Measurements from ENCODE around the gene ZNF618. TPM values are rescaled to one million over a fixed set of nuclear protein-coding genes. Genes with fewer than 3 reads are reported as not detected.

The ZNF618 gene
- polyA plus RNA-seq, 1 of the 3 experiments (the other 2 are of a cell fraction), result 6.2 TPM

DNA sequence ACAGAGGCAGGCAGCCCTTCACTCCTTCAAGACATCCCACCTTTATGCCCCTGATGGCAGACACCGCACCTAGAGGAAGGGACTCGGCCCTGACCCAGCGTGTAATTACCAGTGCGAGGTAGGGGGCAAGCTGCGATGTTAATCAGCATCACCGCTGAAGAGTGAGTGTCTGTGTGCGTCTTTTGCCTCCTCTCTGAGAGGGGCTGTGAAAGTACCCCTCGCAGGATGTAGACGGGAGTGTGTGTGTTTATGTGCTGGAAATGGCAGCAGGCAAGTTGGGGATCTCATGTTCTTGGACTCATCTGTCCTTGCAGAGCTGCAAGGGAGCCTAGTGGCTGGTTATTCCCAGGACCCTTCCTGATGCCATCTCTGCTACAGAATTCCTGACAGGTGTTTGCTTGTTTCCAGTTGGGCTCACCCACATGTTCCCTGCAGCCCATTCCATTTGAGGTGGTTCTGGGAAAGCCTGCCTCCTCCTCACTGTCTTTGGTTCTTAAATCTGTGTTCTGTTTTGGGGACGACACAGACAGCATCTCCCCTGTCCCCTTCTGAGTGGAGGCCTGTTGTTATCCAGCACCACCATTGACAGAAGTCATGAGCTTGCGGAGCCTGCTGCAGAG is 70.5 kb downstream of the ZNF618 start:
- 97% methylated on average over 10 of the region's 11 CpGs for WGBS (ENCODE audit: low lambda C conversion rate)
- CTCF ChIA-PET, result interaction anchor here (1.0 to 1.6 kb wide), 2 partner anchors 17 to 20 kb away, joined by 3 to 4 read pairs; no protein-coding TSS in a partner anchor
- H3K4me1 ChIP-seq (ENCODE audit: control insufficient read depth in 1 of 2, insufficient read depth in 2 of 2, low read depth in 1 of 2, low read length in 1 of 2), result peaks cover 0 to 23% of the 10 kb centered on the region in 2 experiments; a peak in 1 of 4 replicates
- peaks cover 5% of the 10 kb centered on the region in 2 experiments for H3K36me3 ChIP-seq (replicated peaks in 1 of 2; ENCODE audit: control insufficient read depth in 1 of 2, insufficient read depth in 2 of 2, low read length in 1 of 2)
- POLR2A ChIA-PET, result no interaction called here
- no peak overlapping the region for H2AFZ ChIP-seq (ENCODE audit: low read depth)
- H3K4me2 ChIP-seq, result no peak overlapping the region
- peaks cover 5% of the 10 kb centered on the region; the same call in 1 of the 2 replicates for H4K20me1 ChIP-seq (ENCODE audit: insufficient read depth)
- H3K9me2 ChIP-seq, result no peaks in the 10 kb centered on the region
- H3K9me3 ChIP-seq, result no peaks in the 10 kb centered on the region
- H3K27me3 ChIP-seq (ENCODE audit: insufficient read depth), result no peaks in the 10 kb centered on the region
- H3K79me2 ChIP-seq (ENCODE audit: insufficient read depth), result peaks cover 63% of the 10 kb centered on the region
- no peak for DNase-seq
- no peak overlapping the region for H3K27ac ChIP-seq (ENCODE audit: low read depth in 2 of 2, low read length in 1 of 2)
- no peaks in the 10 kb centered on the region for H3F3A ChIP-seq (replicated peaks; ENCODE audit: insufficient read depth)
- TF ChIP-seq NRF1 (IDR thresholded peaks at IDR 0.05; ENCODE audit: low read depth, low read length) (no peak), RCOR1 (IDR thresholded peaks at IDR 0.05; ENCODE audit: low read length) (no peak), CTCF (IDR thresholded peaks at IDR 0.05) (no peak), RAD21 (IDR thresholded peaks at IDR 0.05; ENCODE audit: low read length) (no peak), MEF2A (IDR thresholded peaks at IDR 0.05; ENCODE audit: borderline replicate concordance, low read depth) (no peak), GATA2 (CRISPR knock-in tag; IDR thresholded peaks at IDR 0.05) (no peak), EZH2phosphoT487 (IDR thresholded peaks at IDR 0.05; ENCODE audit: borderline replicate concordance, low read depth) (no peak), TEAD4 (IDR thresholded peaks at IDR 0.05; ENCODE audit: borderline replicate concordance, insufficient read depth) (no peak), CHD2 (IDR thresholded peaks at IDR 0.05; ENCODE audit: low read length, partially characterized antibody) (no peak), FOXM1 (IDR thresholded peaks at IDR 0.05; ENCODE audit: low read depth) (no peak), RFX5 (IDR thresholded peaks at IDR 0.05; ENCODE audit: low read length) (no peak), USF1 (IDR thresholded peaks at IDR 0.05; ENCODE audit: borderline replicate concordance, low read depth) (no peak), FOXJ3 (CRISPR knock-in tag; IDR thresholded peaks at IDR 0.05) (no peak), IRF3 (IDR thresholded peaks at IDR 0.05; ENCODE audit: low read depth, low read length) (no peak), TCF12 (IDR thresholded peaks at IDR 0.05) (no peak), NFIC (IDR thresholded peaks at IDR 0.05; ENCODE audit: borderline replicate concordance) (no peak), GABPA (IDR thresholded peaks at IDR 0.05; ENCODE audit: low read depth) (no peak), POLR2AphosphoS5 (IDR thresholded peaks at IDR 0.05; ENCODE audit: low read depth, low read length) (no peak)
- TF ChIP-seq, protein P1, sequence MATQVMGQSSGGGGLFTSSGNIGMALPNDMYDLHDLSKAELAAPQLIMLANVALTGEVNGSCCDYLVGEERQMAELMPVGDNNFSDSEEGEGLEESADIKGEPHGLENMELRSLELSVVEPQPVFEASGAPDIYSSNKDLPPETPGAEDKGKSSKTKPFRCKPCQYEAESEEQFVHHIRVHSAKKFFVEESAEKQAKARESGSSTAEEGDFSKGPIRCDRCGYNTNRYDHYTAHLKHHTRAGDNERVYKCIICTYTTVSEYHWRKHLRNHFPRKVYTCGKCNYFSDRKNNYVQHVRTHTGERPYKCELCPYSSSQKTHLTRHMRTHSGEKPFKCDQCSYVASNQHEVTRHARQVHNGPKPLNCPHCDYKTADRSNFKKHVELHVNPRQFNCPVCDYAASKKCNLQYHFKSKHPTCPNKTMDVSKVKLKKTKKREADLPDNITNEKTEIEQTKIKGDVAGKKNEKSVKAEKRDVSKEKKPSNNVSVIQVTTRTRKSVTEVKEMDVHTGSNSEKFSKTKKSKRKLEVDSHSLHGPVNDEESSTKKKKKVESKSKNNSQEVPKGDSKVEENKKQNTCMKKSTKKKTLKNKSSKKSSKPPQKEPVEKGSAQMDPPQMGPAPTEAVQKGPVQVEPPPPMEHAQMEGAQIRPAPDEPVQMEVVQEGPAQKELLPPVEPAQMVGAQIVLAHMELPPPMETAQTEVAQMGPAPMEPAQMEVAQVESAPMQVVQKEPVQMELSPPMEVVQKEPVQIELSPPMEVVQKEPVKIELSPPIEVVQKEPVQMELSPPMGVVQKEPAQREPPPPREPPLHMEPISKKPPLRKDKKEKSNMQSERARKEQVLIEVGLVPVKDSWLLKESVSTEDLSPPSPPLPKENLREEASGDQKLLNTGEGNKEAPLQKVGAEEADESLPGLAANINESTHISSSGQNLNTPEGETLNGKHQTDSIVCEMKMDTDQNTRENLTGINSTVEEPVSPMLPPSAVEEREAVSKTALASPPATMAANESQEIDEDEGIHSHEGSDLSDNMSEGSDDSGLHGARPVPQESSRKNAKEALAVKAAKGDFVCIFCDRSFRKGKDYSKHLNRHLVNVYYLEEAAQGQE (IDR thresholded peaks at IDR 0.05; ENCODE audit: low read depth, low read length), result no peak
- no peak overlapping the region for H3K9ac ChIP-seq
- no peak overlapping the region for H3K4me3 ChIP-seq (ENCODE audit: low read depth in 2 of 2, low read length in 1 of 2)
